HG03521 (cell line): ENCODE data around the gene PTPRD.

Source experiments
- ATAC-seq: cut with Tn5 transposase; IDR thresholded peaks from one replicate; pipeline ENCODE4 v1.9.1; 2021; ENCODE audit warnings: mild to moderate bottlenecking, moderate library complexity; ENCODE audit not compliant: unreplicated experiment

Gene PTPRD

GRCh38 chr9:8388132-8388531 is 2224.7 kb downstream of the PTPRD start:
- ATAC-seq: no peak

DNA sequence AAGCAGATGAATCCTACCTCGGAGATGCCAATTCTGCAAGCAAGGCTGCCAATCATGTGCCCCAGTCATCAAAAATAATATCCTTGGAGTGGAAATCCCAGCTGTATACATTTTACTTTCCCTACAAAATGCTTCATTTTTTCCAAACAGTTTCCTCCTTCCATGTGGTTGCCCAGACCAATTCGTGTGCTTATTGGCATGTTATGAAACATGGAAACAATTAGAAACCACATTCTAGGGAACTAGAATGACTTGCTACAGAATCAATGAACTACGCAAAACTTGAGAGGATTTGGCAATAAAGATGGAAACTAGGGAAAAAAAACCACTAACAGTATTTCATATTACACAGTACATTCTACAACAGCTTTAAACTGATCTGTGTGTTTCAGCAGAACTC is 2228.7 kb downstream of the PTPRD start:
- ATAC-seq: no peak

- no peak for ATAC-seq
These were observed 2229.8 kb downstream of the PTPRD start for GRCh38 chr9:8382777-8383527.

- ATAC-seq: no peak
These were observed 2230.5 kb downstream of the PTPRD start for GRCh38 chr9:8382266-8382665.

- no peak for ATAC-seq
These were observed 2231.2 kb downstream of the PTPRD start for GRCh38 chr9:8381601-8382000.

- ATAC-seq: no peak
These were observed 2238.3 kb downstream of the PTPRD start for GRCh38 chr9:8374471-8374870.

- no peak for ATAC-seq
These were observed 2241.1 kb downstream of the PTPRD start for GRCh38 chr9:8371686-8372085.

DNA sequence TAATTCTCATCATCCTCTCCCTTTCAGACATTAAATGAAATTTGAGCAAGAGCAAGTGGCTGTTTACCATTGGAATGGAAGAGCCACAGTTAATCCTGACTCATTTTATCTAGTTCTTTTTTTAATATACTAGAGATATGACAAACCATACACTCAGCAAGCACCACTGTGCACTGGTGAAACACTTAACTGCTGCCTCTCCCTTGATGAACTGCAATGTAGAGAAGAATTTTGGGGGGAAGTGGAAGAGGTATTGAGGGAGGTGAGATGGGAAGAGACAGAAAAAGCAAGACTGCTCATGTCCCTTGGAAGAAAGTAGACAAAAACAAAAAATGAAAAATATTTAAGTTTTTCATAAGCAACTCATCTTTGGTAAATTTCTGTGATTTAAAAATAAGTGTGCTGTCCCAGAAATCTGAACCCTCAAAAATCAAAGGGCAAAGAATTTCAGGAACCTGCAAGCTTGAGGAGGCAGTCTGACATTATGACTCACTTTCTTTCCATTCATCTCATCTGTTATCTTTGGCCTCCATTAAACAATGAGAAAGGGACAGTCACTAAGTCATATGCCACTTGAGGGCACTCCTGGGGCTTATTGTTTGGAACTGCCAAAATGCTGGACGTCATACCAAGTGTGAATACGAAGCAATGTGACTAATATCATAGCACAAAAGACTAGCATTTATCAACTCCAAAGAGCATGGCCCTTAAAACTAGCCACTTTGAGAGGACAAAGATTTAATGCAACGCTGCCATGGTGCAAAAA is 2246.5 kb downstream of the PTPRD start:
- no peak for ATAC-seq

- ATAC-seq: no peak
These were observed 2247.2 kb downstream of the PTPRD start for GRCh38 chr9:8365466-8366160.

DNA sequence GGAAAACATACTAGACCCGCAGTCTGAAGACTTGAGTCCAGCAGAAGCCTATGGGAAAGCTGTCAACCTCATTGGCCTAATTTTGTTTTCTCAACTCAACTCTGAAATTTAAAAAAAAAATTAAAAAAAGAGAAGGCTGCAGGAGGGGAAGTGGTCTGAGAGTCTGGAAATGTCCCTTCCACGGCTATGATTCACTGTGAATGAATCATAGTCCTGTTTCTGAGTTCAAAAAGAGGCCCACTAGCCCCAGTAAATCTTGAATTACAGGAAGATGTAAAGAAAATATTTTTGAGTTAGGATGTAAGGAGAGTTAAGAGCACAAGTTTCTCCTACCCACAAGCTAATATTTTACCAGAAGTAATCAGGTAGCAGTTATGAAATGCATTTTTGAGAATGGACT is 2247.8 kb downstream of the PTPRD start:
- no peak for ATAC-seq

- no peak for ATAC-seq
These were observed 2248.6 kb downstream of the PTPRD start for GRCh38 chr9:8364026-8364752.

GRCh38 chr9:8362250-8362649 is 2250.6 kb downstream of the PTPRD start:
- ATAC-seq: no peak

DNA sequence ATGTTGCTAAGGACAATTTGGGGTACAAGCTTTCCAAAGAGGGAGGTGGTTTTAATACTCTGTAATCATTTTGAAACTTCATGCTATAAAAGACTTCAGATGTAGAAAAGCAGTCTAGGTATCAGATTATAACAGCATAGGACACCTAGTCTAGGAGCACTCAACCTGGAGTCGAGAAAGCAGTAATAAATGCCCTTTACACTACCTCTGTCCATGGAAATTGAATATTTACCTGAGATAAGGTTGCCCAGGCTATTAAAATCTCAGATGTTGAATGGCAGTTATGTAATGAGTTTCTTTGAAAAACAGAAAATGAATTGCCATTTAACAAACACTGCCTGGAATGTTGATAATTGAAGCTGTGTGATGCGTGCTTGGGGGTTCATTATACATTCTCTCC is 2251.4 kb downstream of the PTPRD start:
- ATAC-seq: no peak

DNA sequence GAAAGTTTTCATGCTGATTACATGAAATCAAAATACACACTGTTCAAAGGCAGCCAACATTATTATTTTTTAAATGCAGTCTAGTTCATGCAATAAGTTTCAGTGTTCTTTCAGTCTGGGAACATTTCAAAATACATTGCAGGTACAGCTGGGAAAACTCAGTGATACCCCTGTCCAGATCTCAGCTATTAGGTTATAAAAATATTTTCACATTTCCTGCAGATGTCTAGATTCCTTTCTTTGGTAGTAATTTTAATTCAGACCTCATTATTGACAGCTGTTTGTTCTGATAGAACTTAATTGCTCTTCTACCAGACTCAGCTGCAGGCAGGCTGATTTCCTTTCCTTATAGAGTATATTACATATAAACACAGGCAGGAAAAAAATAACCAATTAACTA is 2256.4 kb downstream of the PTPRD start:
- no peak for ATAC-seq

DNA sequence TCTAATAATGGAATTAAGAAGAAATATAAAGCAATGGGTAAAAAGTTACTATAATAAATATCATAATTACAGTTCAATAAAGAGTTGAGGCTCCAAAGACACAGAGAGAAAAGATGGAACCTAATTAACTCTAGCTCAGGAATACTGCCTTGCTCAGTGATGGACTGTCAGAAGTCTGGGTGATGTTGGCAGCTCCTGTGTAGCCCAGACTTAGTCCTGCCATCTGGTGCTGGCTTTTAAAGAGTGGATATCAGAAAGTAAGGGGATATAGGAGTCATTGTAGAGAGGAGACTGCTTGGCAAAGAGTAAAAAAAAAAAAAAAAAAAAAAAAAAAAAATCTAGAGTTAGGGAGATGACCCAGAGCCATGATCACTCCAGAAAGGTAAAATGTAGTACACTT is 2261.4 kb downstream of the PTPRD start:
- no peak for ATAC-seq

DNA sequence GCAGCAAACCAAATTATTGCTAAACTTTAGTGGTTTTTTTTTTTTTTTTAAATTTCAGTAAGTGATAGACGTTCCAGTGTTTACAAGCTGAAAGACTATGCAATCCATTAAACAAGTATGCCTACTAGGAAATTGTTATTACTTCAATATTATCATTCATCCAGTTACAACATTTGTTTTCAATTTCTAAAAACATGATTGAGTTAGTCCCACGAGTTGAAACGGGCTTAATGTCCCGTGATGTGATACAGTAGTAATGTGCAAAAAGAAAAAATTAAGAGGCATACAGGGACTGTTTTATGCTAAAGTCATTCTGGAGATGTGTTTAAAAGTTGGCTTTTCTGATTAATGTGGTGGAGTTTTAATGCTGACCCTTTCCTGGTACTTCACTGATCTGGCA is 2262.9 kb downstream of the PTPRD start:
- ATAC-seq: no peak

DNA sequence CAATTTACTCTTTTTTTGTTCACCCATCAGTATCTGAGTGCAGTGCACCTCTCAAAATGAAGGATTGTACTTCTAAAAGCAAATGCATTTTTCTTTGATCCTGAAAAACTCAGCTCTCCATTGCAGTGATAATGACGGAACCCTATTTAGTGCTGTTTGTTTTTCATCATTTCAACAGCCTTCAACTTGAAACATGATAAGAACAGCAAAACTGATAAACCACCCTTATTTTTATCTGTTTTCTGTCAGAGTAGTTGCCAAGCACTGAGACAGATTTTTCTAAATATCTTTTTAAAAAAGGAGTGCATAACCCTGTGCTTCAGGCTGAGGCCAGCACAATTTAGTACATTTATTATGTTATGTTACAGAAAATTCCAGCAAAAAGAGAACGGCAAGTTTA is 2263.4 kb downstream of the PTPRD start:
- ATAC-seq: no peak

GRCh38 chr9:8348756-8349155 is 2264.0 kb downstream of the PTPRD start:
- ATAC-seq: no peak

GRCh38 chr9:8346296-8346695 is 2266.5 kb downstream of the PTPRD start:
- no peak for ATAC-seq

DNA sequence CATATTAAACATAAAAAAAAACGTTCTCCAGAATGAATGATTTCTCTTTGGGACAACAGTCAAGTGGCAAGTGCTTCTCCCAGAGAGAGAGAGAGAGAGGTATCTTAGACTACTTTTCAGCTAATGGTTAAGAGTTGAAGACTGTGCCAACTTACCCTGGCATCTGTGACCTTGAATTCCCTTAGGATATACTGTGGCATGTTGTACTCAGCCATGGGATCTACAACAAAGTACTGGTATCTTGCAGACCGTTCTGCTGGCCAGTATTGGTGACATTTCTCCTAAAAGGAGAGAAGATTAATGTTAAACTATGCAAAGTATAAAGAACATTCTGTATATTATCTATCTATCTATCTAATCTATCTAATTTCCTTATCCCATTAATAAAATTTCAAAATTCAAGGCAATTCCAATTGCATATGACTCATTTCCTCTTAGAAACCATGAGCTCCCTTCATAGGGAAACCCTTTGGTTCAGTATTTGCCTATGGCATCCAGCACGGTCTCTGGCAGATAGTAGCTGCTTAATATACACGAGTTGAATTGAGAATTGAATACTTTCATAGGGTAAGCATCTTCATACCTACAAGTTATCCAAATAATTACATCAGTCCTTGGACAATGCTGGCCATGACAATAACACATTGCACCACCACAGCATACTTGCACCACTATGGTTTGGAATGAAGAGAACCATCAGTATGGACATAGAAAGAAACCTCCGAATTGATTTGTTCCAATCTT is 2273.9 kb downstream of the PTPRD start:
- no peak for ATAC-seq
